HG02678 (cell line): ENCODE results near the gene OR1S1.
"Not testable (repeated sequence)": the region's sequence is repeated elsewhere in the genome, so short reads cannot be mapped to it uniquely, and the experiment has no call there.

Experiments used
- ATAC-seq: cut with Tn5 transposase; IDR thresholded peaks from one replicate; pipeline ENCODE4 v1.9.1; 2021; ENCODE audit warnings: mild to moderate bottlenecking, moderate library complexity; ENCODE audit not compliant: unreplicated experiment

OR1S1 gene

GRCh38 chr11:58212420-58212819, at the start of gene OR1S1:
Gene OR1S1 (plus strand): TSS chr11:58212720.
- ATAC-seq: not testable (repeated sequence)

- no peak for ATAC-seq
Measured at GRCh38 chr11:58164389-58164788, 48.1 kb upstream of the OR1S1 start.

- ATAC-seq: no peak
Measured at GRCh38 chr11:58164990-58165389, 47.5 kb upstream of the OR1S1 start.

DNA sequence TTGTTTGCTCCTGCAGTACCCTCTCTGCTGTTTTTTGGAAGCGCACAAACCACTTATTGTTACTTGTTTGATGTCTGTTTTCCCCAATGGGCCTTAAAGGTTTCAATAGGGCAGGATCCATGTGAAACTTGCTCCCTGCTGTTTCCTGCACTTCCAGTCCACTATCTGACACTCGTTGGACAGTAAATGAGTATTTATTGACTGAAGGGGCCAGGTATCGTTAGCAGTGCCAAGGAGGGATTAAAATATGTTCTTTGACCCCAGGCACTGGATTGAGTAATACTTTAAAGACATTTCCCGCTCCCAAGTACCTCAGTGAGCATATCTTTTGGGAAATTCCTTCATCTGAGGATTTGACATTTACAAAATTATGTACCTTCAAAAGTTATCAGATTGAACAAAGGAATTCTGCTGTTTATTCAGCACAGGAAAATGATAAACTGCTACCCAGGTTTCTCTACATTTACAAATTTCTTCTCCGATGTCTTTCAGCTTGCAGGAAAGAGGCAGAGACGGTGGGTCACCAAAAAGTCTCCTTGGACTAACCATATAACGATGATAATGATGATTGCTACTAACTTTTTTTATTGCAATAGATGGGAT, 46.9 kb upstream of the OR1S1 start:
- ATAC-seq: no peak

DNA sequence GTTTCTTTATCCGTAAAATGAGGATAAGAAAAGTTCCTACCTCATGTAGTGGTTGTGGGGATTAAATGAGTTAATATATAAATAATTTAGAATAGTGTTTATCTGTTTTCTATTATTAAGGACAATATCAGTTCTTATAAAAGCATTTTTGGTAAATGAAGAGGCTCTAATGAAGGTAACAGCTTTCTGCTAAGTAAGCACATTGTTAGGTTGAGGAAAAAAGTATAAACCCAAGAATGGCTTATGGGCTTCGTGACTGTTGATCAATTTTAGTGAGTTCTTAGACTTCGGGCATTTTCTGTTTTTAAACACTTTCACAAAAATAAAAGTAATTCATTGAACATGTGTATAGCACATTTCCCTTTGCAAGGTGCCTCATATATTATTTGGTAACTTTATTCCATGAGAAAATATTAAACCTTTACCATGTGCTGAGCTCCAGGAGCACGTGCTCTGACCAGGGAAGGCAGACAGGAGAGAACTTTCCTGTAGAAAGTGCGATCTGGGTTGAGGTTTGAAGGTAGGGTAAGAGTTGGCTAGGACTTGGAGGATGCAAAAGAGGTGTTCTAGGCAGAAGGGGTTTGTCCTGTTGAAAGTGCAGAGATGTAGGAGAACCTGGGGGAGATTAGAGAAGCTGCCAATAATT, 35.0 kb upstream of the OR1S1 start:
- no peak for ATAC-seq

DNA sequence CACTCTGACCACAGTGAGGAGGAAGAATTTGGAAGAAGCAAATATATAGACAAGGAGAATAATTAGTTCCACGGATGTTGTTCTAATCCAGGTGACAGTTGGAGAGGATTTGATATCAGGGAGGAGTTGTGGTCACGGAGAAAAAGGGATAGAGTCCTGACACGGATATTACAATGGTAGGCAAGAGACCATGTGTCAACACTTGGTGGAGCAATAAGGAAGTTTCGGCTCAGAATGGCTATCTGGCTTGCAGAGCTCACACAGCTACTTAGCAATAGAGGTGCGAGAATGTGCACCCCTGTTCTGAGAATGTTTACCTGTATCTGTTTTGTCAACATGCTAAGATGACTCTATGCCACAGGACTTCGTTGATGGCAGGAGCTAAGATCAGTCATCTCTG, 34.1 kb upstream of the OR1S1 start:
- ATAC-seq: no peak

- no peak for ATAC-seq
Measured at GRCh38 chr11:58179648-58180047, 32.9 kb upstream of the OR1S1 start.

GRCh38 chr11:58186938-58187337, 25.6 kb upstream of the OR1S1 start:
- ATAC-seq: no peak

DNA sequence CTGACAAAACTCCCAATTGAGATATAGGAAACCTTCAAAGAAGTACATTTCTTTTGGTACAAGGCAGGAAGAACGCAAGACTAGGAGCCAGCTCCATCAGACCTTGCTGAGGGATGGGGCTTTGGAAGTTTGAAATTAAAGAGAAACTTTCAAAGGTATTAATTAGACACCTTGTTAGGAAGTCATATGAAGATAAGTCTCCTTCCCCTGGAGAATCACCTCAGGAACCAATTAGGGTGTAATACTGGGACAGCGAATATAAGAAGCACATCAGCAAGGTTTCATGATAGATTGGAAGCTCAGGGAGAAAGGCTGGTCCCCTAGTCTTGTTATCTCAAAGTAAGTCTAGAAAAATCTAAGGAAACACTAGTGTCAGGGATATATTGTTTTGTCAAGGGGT, 23.8 kb upstream of the OR1S1 start, which contains the start of gene OR9Q2:
TSS of gene OR9Q2 (plus strand) at position 301 of the 400 bp plus-strand sequence. CDS start 1,421 bp downstream, outside the sequence.
- ATAC-seq: no peak

DNA sequence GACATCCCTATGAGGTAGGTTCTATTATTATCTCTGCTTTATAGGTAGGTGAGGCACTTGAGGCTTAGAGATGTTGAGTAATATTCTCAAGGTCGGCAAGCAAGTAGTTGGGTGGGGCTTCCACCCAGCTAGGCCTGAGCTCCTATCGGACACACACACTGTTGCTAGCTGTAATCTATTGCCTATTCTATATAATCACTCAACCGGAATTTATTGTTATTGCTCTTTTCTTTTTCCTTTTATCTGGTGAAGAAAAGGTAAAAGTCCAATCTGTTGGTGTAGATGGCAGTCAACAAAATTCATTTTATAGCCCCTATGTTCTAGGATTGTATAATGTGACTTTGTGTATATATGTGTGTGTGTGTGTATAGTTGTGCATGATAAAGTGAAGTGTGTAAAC, 20.3 kb upstream of the OR1S1 start:
- ATAC-seq: no peak

- ATAC-seq: no peak
Measured at GRCh38 chr11:58193391-58193790, 19.1 kb upstream of the OR1S1 start.

DNA sequence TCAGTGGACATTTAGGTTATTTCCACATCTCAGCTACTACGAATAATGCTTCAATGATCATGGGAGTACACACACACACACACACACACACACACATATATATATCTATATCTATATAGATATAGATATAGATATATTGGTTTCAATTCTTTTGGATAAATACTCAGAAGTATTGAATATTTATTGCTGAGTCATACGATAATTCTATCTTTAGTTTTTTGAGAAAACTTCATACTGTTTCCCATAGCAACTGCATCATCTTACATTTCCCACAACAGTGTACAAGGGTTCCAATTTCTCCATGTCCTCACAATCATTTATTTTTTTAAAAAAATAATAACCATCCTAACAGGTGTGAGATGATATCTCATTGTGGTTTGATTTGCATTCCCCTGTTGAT, 16.6 kb upstream of the OR1S1 start:
- no peak for ATAC-seq

GRCh38 chr11:58199271-58199670, 13.2 kb upstream of the OR1S1 start:
- no peak for ATAC-seq

- no peak for ATAC-seq
Measured at GRCh38 chr11:58204042-58204441, 8.5 kb upstream of the OR1S1 start, which contains the start of gene OR1S2. Gene OR1S2 (minus strand): TSS chr11:58204142. CDS start chr11:58204142, 0 bp downstream.

GRCh38 chr11:58216476-58216875, 4.0 kb downstream of the OR1S1 start:
- ATAC-seq: no peak

- no peak for ATAC-seq
Measured at GRCh38 chr11:58222721-58223120, 10.2 kb downstream of the OR1S1 start.

DNA sequence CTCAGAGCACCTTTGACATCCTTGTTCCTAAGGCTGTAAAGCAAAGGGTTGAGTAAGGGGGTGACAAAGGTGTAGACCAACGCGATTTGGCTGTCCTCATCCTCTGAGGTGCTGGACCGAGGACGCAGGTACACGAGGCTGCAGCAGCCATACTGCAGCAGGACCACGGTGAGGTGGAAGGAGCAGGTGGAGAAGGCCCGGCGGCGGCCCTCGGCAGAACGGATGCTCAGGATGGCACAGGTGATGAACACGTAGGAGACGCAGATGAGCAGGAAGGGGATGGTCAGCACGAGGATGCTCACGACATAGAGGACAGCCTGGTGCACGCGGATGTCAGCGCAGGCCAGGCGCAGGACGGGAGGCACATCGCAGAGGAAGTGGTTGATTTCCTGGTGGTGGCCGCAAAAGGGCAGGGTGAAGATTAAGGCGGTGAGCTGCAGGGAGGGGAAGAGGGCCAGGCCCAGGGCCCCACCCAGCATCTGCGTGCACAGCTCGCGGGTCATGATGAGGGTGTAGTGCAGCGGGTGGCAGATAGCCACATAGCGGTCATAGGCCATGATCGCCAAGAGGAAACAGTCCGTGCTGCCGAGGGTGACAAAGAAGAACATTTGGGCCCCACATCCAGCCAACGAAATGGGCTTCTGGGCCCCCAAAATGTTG, 15.6 kb downstream of the OR1S1 start:
- no peak for ATAC-seq

GRCh38 chr11:58243954-58244353, 31.4 kb downstream of the OR1S1 start:
- no peak for ATAC-seq

DNA sequence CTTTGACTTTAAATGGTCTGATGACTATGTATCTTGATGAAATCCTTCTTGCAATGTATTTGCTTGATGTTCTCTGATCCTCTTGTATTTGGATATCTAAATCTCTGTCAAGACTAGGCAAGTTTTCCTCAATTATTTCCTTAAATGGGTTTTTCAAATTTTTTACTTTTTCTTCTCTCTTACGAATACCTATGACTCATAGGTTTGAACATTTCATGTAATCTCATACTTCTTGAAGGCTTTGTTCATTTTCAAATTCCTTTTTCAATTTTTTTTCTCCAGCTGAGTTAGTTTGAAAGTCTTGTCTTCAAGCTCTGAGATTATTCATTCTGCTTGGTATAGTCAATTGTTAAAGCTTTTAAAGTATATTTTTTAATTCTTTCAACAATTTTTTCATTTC, 42.4 kb downstream of the OR1S1 start:
- no peak for ATAC-seq

GRCh38 chr11:58259983-58260382, 47.5 kb downstream of the OR1S1 start:
- ATAC-seq: no peak
